ENCODE results near the gene NFIC.
A peak's percentile ranks its signal among the peaks of the same experiment; 100 is the strongest.
"Not testable (repeated sequence)": the region's sequence is repeated elsewhere in the genome, so short reads cannot be mapped to it uniquely, and the experiment has no call there.

Gene NFIC

DNA sequence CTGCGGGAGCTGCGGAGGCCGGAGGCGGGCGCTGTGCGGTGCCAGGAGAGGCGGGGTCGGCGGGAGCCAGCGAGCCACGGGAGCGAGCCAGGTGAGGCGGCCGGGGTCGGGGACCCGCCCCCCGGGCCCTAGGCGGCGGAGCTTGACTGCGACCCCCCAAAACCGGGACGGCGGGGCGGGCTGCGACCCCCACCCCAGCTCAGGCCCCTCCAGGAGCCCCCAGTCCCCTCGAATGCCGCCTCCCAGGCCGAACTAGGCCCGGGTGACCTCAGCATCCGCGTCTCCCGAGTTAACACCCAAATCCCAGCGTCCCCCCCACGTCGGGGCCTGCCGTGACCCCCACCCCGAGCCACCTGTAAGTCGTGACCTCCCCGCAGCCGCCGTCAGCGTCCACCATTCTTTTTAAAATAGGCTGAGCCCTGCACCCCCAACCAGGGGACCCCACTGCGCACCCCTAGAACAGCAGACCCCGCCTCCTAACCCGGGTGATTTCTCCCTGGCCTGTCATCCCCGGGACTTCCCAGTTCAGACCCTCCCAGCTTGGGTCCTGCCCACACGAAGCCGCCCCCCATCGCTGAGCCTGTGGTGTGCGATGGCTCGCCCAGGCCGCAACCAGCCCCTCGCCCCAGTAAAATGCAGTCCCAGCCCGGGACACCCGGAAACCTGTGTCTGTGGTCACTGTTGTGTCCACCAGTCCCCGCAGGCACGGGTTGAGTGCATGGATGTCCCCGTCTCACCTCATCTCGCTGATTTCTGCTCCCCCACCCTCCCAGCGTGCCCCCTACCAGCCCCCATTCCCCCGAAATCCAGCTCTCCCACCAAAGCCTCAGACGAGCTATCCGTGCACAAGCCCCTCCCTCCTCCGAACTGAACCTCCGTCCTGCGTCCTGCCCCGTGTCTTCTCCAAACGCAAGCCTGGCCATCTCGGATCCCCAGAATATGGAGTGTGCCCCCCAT lies 140.3 kb downstream of the NFIC start:
- H3K4me1 Mint-ChIP-seq = peaks cover 53% of the 10 kb centered on the region
- H3K27ac Mint-ChIP-seq = peak overlapping the region; percentile 62
- peaks cover 3% of the 10 kb centered on the region for H3K27me3 Mint-ChIP-seq (ENCODE audit: low read depth, poor library complexity)
- DNase-seq = peak; percentile 46
- H3K9me3 Mint-ChIP-seq = no peaks in the 10 kb centered on the region
- peaks cover 13% of the 10 kb centered on the region for H3K36me3 Mint-ChIP-seq (ENCODE audit: low read depth)
- TF ChIP-seq, protein P1, sequence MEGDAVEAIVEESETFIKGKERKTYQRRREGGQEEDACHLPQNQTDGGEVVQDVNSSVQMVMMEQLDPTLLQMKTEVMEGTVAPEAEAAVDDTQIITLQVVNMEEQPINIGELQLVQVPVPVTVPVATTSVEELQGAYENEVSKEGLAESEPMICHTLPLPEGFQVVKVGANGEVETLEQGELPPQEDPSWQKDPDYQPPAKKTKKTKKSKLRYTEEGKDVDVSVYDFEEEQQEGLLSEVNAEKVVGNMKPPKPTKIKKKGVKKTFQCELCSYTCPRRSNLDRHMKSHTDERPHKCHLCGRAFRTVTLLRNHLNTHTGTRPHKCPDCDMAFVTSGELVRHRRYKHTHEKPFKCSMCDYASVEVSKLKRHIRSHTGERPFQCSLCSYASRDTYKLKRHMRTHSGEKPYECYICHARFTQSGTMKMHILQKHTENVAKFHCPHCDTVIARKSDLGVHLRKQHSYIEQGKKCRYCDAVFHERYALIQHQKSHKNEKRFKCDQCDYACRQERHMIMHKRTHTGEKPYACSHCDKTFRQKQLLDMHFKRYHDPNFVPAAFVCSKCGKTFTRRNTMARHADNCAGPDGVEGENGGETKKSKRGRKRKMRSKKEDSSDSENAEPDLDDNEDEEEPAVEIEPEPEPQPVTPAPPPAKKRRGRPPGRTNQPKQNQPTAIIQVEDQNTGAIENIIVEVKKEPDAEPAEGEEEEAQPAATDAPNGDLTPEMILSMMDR (IDR thresholded peaks at IDR 0.05) = no peak
- peak overlapping the region; percentile 93 for H3K4me3 Mint-ChIP-seq

DNA sequence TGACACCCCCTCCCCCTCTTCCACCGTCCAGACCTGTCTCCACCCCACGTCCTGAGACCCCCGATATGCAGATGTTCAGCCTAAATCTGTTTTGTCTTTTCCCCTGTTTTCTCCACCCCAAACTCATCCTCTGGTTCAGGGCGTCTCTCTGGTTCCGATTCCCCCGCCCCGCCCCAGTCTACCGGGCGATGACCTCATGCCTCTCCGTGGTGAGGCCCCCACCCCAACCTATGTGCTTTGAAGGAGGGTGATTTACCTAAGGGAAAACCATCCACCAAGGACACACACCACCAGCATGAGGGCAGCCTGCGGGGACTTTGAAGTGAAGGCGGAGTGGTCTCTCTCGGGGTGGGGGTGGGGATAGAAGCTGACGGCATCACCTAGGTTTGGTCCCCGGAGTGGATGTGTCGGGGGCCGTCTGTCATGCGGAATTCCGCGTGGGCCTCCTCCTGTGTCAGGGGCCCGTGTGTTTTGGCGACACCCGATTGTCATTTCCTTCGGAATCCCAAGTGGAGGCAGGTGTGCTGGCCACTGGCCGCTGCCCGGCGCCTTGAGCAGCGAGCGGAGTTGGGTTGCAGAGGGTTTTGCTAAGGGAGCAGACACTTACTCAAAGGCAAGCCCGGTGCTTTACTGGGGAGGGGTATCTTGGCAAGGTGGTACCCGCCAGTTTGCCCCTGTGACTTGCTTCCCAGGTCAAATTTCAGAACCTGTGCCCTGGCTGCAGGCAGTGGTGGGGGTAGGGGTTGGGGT lies 141.2 kb downstream of the NFIC start:
- H3K36me3 Mint-ChIP-seq (ENCODE audit: low read depth) = peaks cover 13% of the 10 kb centered on the region
- H3K27me3 Mint-ChIP-seq (ENCODE audit: low read depth, poor library complexity) = peaks cover 3% of the 10 kb centered on the region
- TF ChIP-seq, protein P1 (IDR thresholded peaks at IDR 0.05) = no peak
- peak overlapping the region; percentile 93 for H3K4me3 Mint-ChIP-seq
- peak overlapping the region; percentile 62 for H3K27ac Mint-ChIP-seq
- peaks cover 62% of the 10 kb centered on the region for H3K4me1 Mint-ChIP-seq
- no peaks in the 10 kb centered on the region for H3K9me3 Mint-ChIP-seq
- peak; percentile 43 for DNase-seq

DNA sequence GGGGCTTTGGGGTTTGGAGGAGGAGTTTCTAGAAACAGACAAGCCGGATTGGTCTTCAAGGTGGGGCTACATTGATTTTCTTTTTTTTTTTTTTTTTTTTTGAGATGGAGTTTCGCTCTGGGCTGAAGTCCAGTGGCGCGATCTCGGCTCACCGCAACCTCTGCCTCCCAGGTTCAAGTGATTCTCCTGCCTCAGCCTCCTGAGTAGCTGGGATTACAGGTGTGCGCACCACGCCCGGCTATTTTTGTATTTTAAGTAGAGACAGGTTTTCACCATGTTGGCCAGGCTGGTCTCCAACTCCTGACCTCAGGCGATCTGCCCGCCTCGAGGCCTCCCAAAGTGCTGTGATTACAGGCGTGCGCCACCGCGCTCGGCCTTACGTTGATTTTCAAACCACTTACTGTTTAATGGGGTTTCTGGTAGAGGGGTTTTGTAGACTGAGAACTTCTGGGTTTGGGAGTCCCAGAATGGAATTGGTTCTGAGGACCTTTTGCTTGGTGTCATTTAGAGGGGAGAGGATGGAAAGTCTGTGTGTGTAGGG lies 141.8 kb downstream of the NFIC start:
- H3K27me3 Mint-ChIP-seq (ENCODE audit: low read depth, poor library complexity); H3K9me3 Mint-ChIP-seq; DNase-seq: not testable (repeated sequence)
- Mint-ChIP-seq H3K27ac (peak overlapping the region; percentile 66), H3K36me3 (ENCODE audit: low read depth) (peaks cover 13% of the 10 kb centered on the region), H3K4me3 (peak overlapping the region; percentile 93), H3K4me1 (peaks cover 66% of the 10 kb centered on the region)

DNA sequence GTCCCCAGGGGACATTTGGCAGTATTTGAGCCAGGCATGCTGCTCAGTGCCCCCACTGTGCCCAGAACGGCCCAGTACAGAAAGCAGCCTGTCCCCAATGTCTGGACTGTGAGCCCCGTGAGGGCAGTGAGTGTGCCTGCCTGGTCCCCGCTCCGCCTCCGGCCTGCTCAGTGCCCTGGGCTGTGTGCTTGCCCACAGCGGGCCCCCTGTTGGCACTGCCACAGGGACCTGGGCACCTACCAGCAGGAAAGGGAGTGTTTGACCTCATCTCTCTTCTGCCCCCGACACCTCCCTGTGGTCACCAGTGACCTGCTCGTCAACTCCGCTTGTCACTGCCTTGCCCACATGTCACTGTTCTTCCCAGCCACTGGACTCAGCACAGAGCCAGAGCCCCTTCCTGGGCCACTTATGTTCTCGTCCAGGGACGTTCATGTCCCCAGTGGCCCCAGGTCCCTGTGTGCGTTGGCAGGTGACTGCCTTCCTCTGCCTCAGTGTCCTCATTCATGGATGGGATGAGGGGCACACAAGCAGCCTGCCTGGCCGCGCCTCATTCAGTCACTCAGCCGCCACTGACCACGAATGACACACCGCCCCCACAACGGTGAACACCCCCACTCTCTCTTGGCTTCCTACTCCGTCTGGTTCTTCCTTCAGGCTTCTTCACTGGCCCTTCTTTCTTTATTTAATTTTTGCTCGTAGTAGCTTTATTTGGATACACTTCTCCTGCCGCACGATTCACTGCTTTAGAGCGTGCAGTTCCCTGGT lies 142.6 kb downstream of the NFIC start:
- peaks cover 3% of the 10 kb centered on the region for H3K27me3 Mint-ChIP-seq (ENCODE audit: low read depth, poor library complexity)
- no peaks in the 10 kb centered on the region for H3K9me3 Mint-ChIP-seq
- peak overlapping the region; percentile 93 for H3K4me3 Mint-ChIP-seq

DNA sequence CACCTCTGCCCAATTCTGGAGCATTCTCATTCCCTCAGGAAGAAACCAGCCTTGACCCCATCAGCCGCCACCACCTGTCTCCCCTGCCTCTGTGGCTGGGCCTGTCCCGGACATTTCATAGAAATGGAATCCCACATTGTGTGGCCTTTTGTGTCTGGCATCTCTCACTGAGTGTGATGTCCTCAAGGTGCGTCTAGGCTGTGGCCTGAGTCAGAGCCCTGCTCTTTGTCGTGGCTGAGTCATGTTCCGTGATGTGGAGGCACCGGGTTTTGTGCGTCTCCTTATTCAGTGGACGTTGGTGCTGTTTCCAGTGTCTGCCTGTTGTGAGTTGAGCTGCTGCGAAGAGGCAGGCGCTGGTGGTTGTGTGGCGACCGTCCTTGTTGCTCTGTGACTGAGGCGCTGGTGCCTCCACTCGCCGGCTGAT lies 143.2 kb downstream of the NFIC start:
- peak overlapping the region; percentile 64 for H3K4me3 Mint-ChIP-seq
- peaks cover 13% of the 10 kb centered on the region for H3K36me3 Mint-ChIP-seq (ENCODE audit: low read depth)
- TF ChIP-seq, protein P1 (IDR thresholded peaks at IDR 0.05) = no peak
- H3K27me3 Mint-ChIP-seq (ENCODE audit: low read depth, poor library complexity) = peaks cover 3% of the 10 kb centered on the region
- peak overlapping the region; percentile 39 for H3K27ac Mint-ChIP-seq
- DNase-seq = no peak
- H3K4me1 Mint-ChIP-seq = peaks cover 74% of the 10 kb centered on the region
- H3K9me3 Mint-ChIP-seq = no peaks in the 10 kb centered on the region

More for the DNA sequence above, 142.6 kb downstream of the NFIC start:
- H3K36me3 Mint-ChIP-seq (ENCODE audit: low read depth) = peaks cover 13% of the 10 kb centered on the region
- DNase-seq = no peak
- peaks cover 70% of the 10 kb centered on the region for H3K4me1 Mint-ChIP-seq
- TF ChIP-seq, protein P1 (IDR thresholded peaks at IDR 0.05) = no peak
- no peak overlapping the region for H3K27ac Mint-ChIP-seq
